ENCODE results near the gene SLC25A34. TPM values are rescaled to one million over a fixed set of nuclear protein-coding genes. Genes with fewer than 3 reads are reported as not detected.

The SLC25A34 gene
- total and polyA plus RNA-seq, 2 of the 13 experiments (the other 11 are each of a cell fraction or from before 2014, with no cell fraction given): 0.13 to 0.18 TPM

DNA sequence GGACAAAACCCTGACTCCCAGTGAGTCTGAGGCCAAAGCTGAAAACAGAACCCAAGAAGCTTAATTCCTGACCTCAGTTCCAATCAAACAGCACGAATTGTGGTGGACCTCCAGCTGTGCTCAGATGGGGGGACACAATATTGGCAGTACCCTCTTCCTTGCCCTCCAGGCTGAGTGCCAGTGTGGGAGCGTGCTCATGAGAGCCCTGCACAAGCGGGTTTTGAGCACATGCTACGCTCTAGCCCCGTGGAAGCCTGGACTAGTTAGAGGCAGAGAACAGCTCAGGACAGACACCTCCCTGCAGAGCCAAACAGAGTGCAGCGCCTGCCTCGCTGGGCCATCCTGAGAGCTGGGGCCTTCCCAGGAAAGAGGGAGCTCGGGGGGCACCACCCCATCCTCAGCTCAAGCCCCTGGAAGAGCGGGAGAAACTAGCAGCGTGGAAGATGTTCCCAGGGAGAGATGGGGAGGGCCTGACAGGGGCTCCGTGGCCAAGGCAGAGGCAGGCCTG is 2.8 kb upstream of the SLC25A34 start (continued):
- TF ChIP-seq KIAA2018 (CRISPR knock-in tag; IDR thresholded peaks at IDR 0.05; ENCODE audit: borderline replicate concordance) (no peak), ZNF337 (CRISPR knock-in tag; IDR thresholded peaks at IDR 0.05; ENCODE audit: borderline replicate concordance, low read depth) (no peak), POLR2A (IDR thresholded peaks at IDR 0.05; ENCODE audit: insufficient read depth in 1 of 2, low read depth in 2 of 2, low read length in 2 of 2) (no peak)

- BruUV-seq (replicated peaks): no TSS peak
- no peaks in the 10 kb centered on the region for H3K79me2 ChIP-seq (ENCODE audit: insufficient read depth, low read length)
- ChIA-PET CTCF (ENCODE audit: low intra/inter-chr PET ratio, low total read pairs) (no interaction called here), POLR2A (no interaction called here)
- intact Hi-C loops (cut with micrococcal nuclease; ENCODE audit: unreplicated experiment): no loop called here
- DNase-seq (ENCODE audit: low spot score) (no peak), FAIRE-seq (no peak), ATAC-seq (no peak)
- no peaks in the 10 kb centered on the region for H3K27me3 ChIP-seq (ENCODE audit: control insufficient read depth in 1 of 2, insufficient read depth in 2 of 2, low read length in 2 of 2)
- H3K4me3 ChIP-seq (replicated peaks in 1 of 3; ENCODE audit: insufficient read depth in 1 of 3, low read depth in 2 of 3, low read length in 3 of 3): no peak overlapping the region
- no peak overlapping the region for H3K9ac ChIP-seq (ENCODE audit: insufficient read depth, low read depth, low read length)
- TF ChIP-seq SYNCRIP (IDR thresholded peaks at IDR 0.05; ENCODE audit: insufficient read depth, low read depth, low read length) (no peak), ZNF660 (CRISPR knock-in tag; IDR thresholded peaks at IDR 0.05; ENCODE audit: borderline replicate concordance, low read depth) (no peak), HIVEP1 (CRISPR knock-in tag; IDR thresholded peaks at IDR 0.05) (no peak), AGO2 (optimal IDR thresholded peaks at IDR 0.05; ENCODE audit: low read depth, low read length) (peak; percentile 25), KDM2A (CRISPR knock-in tag; IDR thresholded peaks at IDR 0.05; ENCODE audit: borderline replicate concordance, low read depth) (no peak), E2F5 (CRISPR knock-in tag; conservative IDR thresholded peaks at IDR 0.05) (no peak), CBX1 (IDR thresholded peaks at IDR 0.05; ENCODE audit: low read depth) (no peak)
- H4K20me1 ChIP-seq (ENCODE audit: insufficient read depth, low read length): no peaks in the 10 kb centered on the region
- no CpG with 5 or more reads among the region's 27 CpGs for WGBS (ENCODE audit: low lambda C conversion rate)
- H3K9me3 ChIP-seq (ENCODE audit: low read length): no peaks in the 10 kb centered on the region
- H3K4me2 ChIP-seq (ENCODE audit: low read depth, low read length): no peak overlapping the region
- H3K4me1 ChIP-seq (ENCODE audit: insufficient read depth, low read length): peaks cover 42% of the 10 kb centered on the region
- H3K36me3 ChIP-seq (replicated peaks in 1 of 2; ENCODE audit: control insufficient read depth in 1 of 2, insufficient read depth in 2 of 2, low read length in 2 of 2): peaks cover 4 to 7% of the 10 kb centered on the region in 2 experiments; a peak in 4 of 5 replicates
- no peak overlapping the region for H3K27ac ChIP-seq (ENCODE audit: extremely low read length, insufficient read depth, low read length)
- in situ Hi-C loops (cut with HindIII; ENCODE audit: extremely low pct_ligation_motif_present, low pct_unique_long_range_greater_than_20kb): no loop called here
- H2AFZ ChIP-seq (ENCODE audit: low read length): no peak overlapping the region
Observed at GRCh38 chr1:15733726-15734226, 2.3 kb upstream of the SLC25A34 start.
